HEK293 (cell line): ENCODE measurements around the gene HYOU1.

Source experiments
- CTCF ChIA-PET: fragments of 350-600 bp; formaldehyde crosslinking; extraction: SDS; loops from one replicate; lab custom pipeline; 2021; ENCODE audit warnings: antibody characterized with exemption; lab: Yijun Ruan, JAX
- POLR2A ChIA-PET: fragments of 300-600 bp; formaldehyde crosslinking; extraction: SDS; loops from one replicate; lab custom pipeline; 2020; ENCODE audit warnings: antibody characterized with exemption, inconsistent platforms; lab: Yijun Ruan, JAX
- H3K27ac ChIP-seq: fragments of 200-500 bp; sonication (Bioruptor generic); 2 replicates; pipeline ENCODE4 v1.5.1; 2014; ENCODE audit warnings: low read depth, low read length, control low read depth, inconsistent platforms; ENCODE audit errors: extremely low read depth
- H3K36me3 ChIP-seq, 2 experiments: fragments of 200-500 bp in 1 of 2; sonication (Bioruptor generic) in 1 of 2; 1 replicate in 1 of 2; 2 replicates in 1 of 2; pipeline ENCODE4 v1.5.1; 2014 to 2017; ENCODE audit warnings: inconsistent platforms in 2 of 2, low read length in 2 of 2; ENCODE audit not compliant: control insufficient read depth in 2 of 2, insufficient read depth in 1 of 2
- H3K4me1 ChIP-seq: fragments of 200-500 bp; sonication (Bioruptor generic); 2 replicates; pipeline ENCODE4 v1.5.1; 2014; ENCODE audit warnings: mild to moderate bottlenecking, low read length, inconsistent platforms; ENCODE audit not compliant: control insufficient read depth, insufficient read depth
- H3K4me3 ChIP-seq: 2 replicates; pipeline ENCODE4 v1.5.1; 2011; ENCODE audit warnings: low read depth, mild to moderate bottlenecking, control low read depth, low read length, moderate library complexity
- H3K9me3 ChIP-seq: fragments of 200-500 bp; sonication (Bioruptor generic); 2 replicates; pipeline ENCODE4 v1.5.1; 2014; ENCODE audit warnings: low read depth, low read length, inconsistent platforms; ENCODE audit not compliant: control insufficient read depth, insufficient read depth
- BCL11B ChIP-seq: fragments of 450-650 bp; formaldehyde crosslinking; IDR thresholded peaks from 2 replicates; pipeline ENCODE4 v1.5.1; 2016; ENCODE audit warnings: low read depth, missing biosample characterization, missing genetic modification characterization
- BCL6B ChIP-seq: fragments of 450-650 bp; formaldehyde crosslinking; IDR thresholded peaks from 2 replicates; pipeline ENCODE4 v1.5.1; 2017; ENCODE audit warnings: missing biosample characterization, missing genetic modification characterization
- GLI4 ChIP-seq: fragments of 450-650 bp; formaldehyde crosslinking; IDR thresholded peaks from 2 replicates; pipeline ENCODE4 v1.5.1; 2016; ENCODE audit warnings: missing biosample characterization, missing genetic modification characterization
- IKZF3 ChIP-seq: fragments of 450-650 bp; IDR thresholded peaks from 2 replicates; pipeline ENCODE4 v1.5.0; 2018; ENCODE audit warnings: missing biosample characterization, mild to moderate bottlenecking, missing genetic modification characterization, moderate library complexity
- KLF16 ChIP-seq: fragments of 450-650 bp; formaldehyde crosslinking; IDR thresholded peaks from 2 replicates; pipeline ENCODE4 v1.5.1; 2017; ENCODE audit warnings: missing biosample characterization, missing genetic modification characterization
- MZF1 ChIP-seq: fragments of 450-650 bp; formaldehyde crosslinking; IDR thresholded peaks from 2 replicates; pipeline ENCODE4 v1.5.1; 2017; ENCODE audit warnings: missing biosample characterization, missing genetic modification characterization, borderline replicate concordance
- SP7 ChIP-seq: fragments of 450-650 bp; formaldehyde crosslinking; IDR thresholded peaks from 2 replicates; pipeline ENCODE4 v1.5.1; 2016; ENCODE audit warnings: missing biosample characterization, missing genetic modification characterization
- TSHZ1 ChIP-seq: fragments of 450-650 bp; formaldehyde crosslinking; IDR thresholded peaks from 2 replicates; pipeline ENCODE4 v1.5.1; 2016; ENCODE audit warnings: missing biosample characterization, missing genetic modification characterization, borderline replicate concordance
- ZFP3 ChIP-seq: fragments of 450-650 bp; formaldehyde crosslinking; IDR thresholded peaks from 2 replicates; pipeline ENCODE4 v1.5.1; 2016; ENCODE audit warnings: low read depth, missing biosample characterization, missing genetic modification characterization
- ZIC2 ChIP-seq: fragments of 450-650 bp; formaldehyde crosslinking; IDR thresholded peaks from 2 replicates; pipeline ENCODE4 v1.5.1; 2016; ENCODE audit warnings: missing biosample characterization, missing genetic modification characterization
- ZNF18 ChIP-seq: fragments of 450-650 bp; formaldehyde crosslinking; IDR thresholded peaks from 2 replicates; pipeline ENCODE4 v1.5.1; 2016; ENCODE audit warnings: missing biosample characterization, missing genetic modification characterization
- ZNF239 ChIP-seq: fragments of 450-650 bp; formaldehyde crosslinking; IDR thresholded peaks from 2 replicates; pipeline ENCODE4 v1.5.1; 2016; ENCODE audit warnings: missing biosample characterization, missing genetic modification characterization
- ZNF266 ChIP-seq: fragments of 450-650 bp; formaldehyde crosslinking; IDR thresholded peaks from 2 replicates; pipeline ENCODE4 v1.5.1; 2016; ENCODE audit warnings: missing biosample characterization, missing genetic modification characterization, low read depth
- ZNF335 ChIP-seq: fragments of 450-650 bp; formaldehyde crosslinking; conservative IDR thresholded peaks from 2 replicates; pipeline ENCODE4 v1.5.1; 2016; ENCODE audit warnings: missing biosample characterization, missing genetic modification characterization
- ZNF433 ChIP-seq: fragments of 450-650 bp; formaldehyde crosslinking; IDR thresholded peaks from 2 replicates; pipeline ENCODE4 v1.5.1; 2016; ENCODE audit warnings: missing biosample characterization, missing genetic modification characterization, low read depth
- ZNF501 ChIP-seq: fragments of 450-650 bp; formaldehyde crosslinking; IDR thresholded peaks from 2 replicates; pipeline ENCODE4 v1.5.1; 2016; ENCODE audit warnings: missing biosample characterization, missing genetic modification characterization
- ZNF560 ChIP-seq: fragments of 450-650 bp; formaldehyde crosslinking; IDR thresholded peaks from 2 replicates; pipeline ENCODE4 v1.5.1; 2017; ENCODE audit warnings: missing biosample characterization, missing genetic modification characterization, borderline replicate concordance
- ZNF629 ChIP-seq: fragments of 450-650 bp; formaldehyde crosslinking; IDR thresholded peaks from 2 replicates; pipeline ENCODE4 v1.5.1; 2017; ENCODE audit warnings: missing biosample characterization, missing genetic modification characterization
- ZNF701 ChIP-seq: fragments of 450-650 bp; formaldehyde crosslinking; IDR thresholded peaks from 2 replicates; pipeline ENCODE4 v1.5.1; 2016; ENCODE audit warnings: missing biosample characterization, missing genetic modification characterization
- ZNF768 ChIP-seq: fragments of 450-650 bp; formaldehyde crosslinking; IDR thresholded peaks from 2 replicates; pipeline ENCODE4 v1.5.1; 2018; ENCODE audit warnings: missing biosample characterization, mild to moderate bottlenecking, missing genetic modification characterization
- ZNF837 ChIP-seq: fragments of 450-650 bp; formaldehyde crosslinking; IDR thresholded peaks from 2 replicates; pipeline ENCODE4 v1.5.1; 2016; ENCODE audit warnings: missing biosample characterization, missing genetic modification characterization
- TF ChIP-seq, protein P1 (sequence below): fragments of 450-650 bp; formaldehyde crosslinking; conservative IDR thresholded peaks from 2 replicates; pipeline ENCODE4 v1.5.1; 2016; ENCODE audit warnings: low read depth, missing biosample characterization, missing genetic modification characterization
- TF ChIP-seq, protein P2 (sequence below): fragments of 450-650 bp; formaldehyde crosslinking; IDR thresholded peaks from 2 replicates; pipeline ENCODE4 v1.5.1; 2016; ENCODE audit warnings: missing biosample characterization, missing genetic modification characterization

HYOU1 gene

GRCh38 chr11:119092880-119093842 lies 36.2 kb upstream of the HYOU1 start (continued):
- TF ChIP-seq TSHZ1 (no peak), ZNF18 (tag by site-specific recombination) (peak; percentile 66), ZNF335 (tag by site-specific recombination) (peak; percentile 49), MZF1 (no peak), ZNF837 (tag by site-specific recombination) (no peak), BCL11B (tag by site-specific recombination) (no peak), ZNF629 (no peak), ZNF560 (no peak), ZNF239 (no peak)

DNA sequence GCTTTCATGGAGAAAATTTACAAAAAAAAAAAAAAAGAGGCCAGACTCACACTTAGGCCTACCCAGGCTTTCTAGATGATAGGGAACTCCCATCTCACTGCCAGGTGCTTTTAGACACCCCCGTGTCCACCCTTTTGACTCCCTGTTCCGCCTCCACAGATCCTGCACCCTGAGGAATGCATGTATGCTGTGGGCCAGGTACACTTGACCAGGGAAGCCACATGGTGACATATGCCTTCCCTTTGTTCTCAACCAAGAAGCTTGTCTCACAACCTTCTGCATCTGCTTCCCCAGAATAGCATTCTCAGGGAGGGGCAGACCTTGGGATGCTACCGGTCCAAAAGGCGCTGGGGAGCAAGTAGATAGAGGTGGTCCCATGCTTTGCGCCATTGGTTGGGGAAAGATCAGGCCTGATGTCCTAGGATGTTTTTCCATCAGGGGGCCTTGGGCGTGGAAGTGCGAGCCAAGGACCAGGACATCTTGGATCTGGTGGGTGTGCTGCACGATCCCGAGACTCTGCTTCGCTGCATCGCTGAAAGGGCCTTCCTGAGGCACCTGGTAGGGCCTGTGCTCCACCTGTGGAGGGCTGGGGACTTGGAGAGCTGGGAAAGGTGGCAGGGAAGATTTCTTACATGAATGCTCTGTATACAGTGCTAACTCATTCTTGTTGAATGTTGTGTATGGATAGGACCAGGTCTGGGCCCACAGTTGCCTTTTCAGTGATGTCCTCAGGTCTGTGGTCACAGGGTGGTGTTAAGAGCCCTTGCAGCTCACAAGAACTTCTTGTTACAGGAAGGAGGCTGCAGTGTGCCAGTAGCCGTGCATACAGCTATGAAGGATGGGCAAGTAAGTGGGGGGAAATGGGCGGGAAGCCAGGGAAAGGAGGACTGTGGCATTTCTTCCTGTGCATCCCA lies 35.2 kb upstream of the HYOU1 start:
- CTCF ChIA-PET = interaction anchor here (0.6 to 0.8 kb wide), 3 partner anchors 104 to 369 kb away, joined by 3 to 4 read pairs (median 3); no protein-coding TSS in a partner anchor
- POLR2A ChIA-PET = interaction anchor here (0.5 to 2.8 kb wide), 13 partner anchors 8 to 411 kb away, joined by 3 to 20 read pairs (median 4); partner anchors contain the start of genes C2CD2L, DPAGT1, HMBS and MCAM
- Histone ChIP-seq H3K27ac (peak overlapping the region; percentile 82), H3K9me3 (no peaks in the 10 kb centered on the region), H3K4me1 (no peaks in the 10 kb centered on the region), H3K4me3 (peak overlapping the region; percentile 98), H3K36me3 (peaks cover 0 to 73% of the 10 kb centered on the region in 2 experiments; a peak in 1 of 3 replicates)
- TF ChIP-seq ZFP3 (tag by site-specific recombination) (no peak), ZNF560 (no peak), IKZF3 (tag by site-specific recombination) (0 out of 2 replicates have a peak, but pooled peaks have one; percentile 31), ZNF768 (no peak), ZNF335 (tag by site-specific recombination) (no peak), GLI4 (tag by site-specific recombination) (no peak), BCL6B (tag by site-specific recombination) (no peak), ZIC2 (tag by site-specific recombination) (no peak), ZNF266 (no peak), ZNF501 (0 out of 2 replicates have a peak, but pooled peaks have one; percentile 11), KLF16 (no peak), SP7 (no peak), ZNF701 (tag by site-specific recombination) (no peak), ZNF433 (tag by site-specific recombination) (no peak), BCL11B (tag by site-specific recombination) (no peak)
- TF ChIP-seq, protein P1, sequence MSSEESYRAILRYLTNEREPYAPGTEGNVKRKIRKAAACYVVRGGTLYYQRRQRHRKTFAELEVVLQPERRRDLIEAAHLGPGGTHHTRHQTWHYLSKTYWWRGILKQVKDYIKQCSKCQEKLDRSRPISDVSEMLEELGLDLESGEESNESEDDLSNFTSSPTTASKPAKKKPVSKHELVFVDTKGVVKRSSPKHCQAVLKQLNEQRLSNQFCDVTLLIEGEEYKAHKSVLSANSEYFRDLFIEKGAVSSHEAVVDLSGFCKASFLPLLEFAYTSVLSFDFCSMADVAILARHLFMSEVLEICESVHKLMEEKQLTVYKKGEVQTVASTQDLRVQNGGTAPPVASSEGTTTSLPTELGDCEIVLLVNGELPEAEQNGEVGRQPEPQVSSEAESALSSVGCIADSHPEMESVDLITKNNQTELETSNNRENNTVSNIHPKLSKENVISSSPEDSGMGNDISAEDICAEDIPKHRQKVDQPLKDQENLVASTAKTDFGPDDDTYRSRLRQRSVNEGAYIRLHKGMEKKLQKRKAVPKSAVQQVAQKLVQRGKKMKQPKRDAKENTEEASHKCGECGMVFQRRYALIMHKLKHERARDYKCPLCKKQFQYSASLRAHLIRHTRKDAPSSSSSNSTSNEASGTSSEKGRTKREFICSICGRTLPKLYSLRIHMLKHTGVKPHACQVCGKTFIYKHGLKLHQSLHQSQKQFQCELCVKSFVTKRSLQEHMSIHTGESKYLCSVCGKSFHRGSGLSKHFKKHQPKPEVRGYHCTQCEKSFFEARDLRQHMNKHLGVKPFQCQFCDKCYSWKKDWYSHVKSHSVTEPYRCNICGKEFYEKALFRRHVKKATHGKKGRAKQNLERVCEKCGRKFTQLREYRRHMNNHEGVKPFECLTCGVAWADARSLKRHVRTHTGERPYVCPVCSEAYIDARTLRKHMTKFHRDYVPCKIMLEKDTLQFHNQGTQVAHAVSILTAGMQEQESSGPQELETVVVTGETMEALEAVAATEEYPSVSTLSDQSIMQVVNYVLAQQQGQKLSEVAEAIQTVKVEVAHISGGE (tag by site-specific recombination) = no peak
- TF ChIP-seq, protein P2, sequence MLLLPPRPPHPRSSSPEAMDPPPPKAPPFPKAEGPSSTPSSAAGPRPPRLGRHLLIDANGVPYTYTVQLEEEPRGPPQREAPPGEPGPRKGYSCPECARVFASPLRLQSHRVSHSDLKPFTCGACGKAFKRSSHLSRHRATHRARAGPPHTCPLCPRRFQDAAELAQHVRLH (tag by site-specific recombination) = no peak
